GM21619 (cell line): ENCODE measurements around the gene STT3B.
"Not testable (repeated sequence)": the region's sequence is repeated elsewhere in the genome, so short reads cannot be mapped to it uniquely, and the experiment has no call there.

Experiments used
- ATAC-seq: cut with Tn5 transposase; IDR thresholded peaks from one replicate; pipeline ENCODE4 v1.9.1; 2021; ENCODE audit not compliant: unreplicated experiment

Gene STT3B

GRCh38 chr3:31590650-31591049, 57.9 kb downstream of the STT3B start:
- ATAC-seq, result no peak

- ATAC-seq, result no peak
Observed at GRCh38 chr3:31592764-31593163, 60.0 kb downstream of the STT3B start.

GRCh38 chr3:31596176-31596575, 63.5 kb downstream of the STT3B start:
- ATAC-seq, result no peak

- no peak for ATAC-seq
Observed at GRCh38 chr3:31600431-31600830, 67.7 kb downstream of the STT3B start.

GRCh38 chr3:31605333-31605732, 72.6 kb downstream of the STT3B start:
- not testable (repeated sequence) for ATAC-seq

- ATAC-seq, result no peak
Observed at GRCh38 chr3:31606453-31606852, 73.7 kb downstream of the STT3B start.

- no peak for ATAC-seq
Observed at GRCh38 chr3:31610700-31611275, 78.1 kb downstream of the STT3B start.

GRCh38 chr3:31613177-31613576, 80.5 kb downstream of the STT3B start:
- no peak for ATAC-seq

GRCh38 chr3:31613654-31614053, 80.9 kb downstream of the STT3B start:
- ATAC-seq, result no peak

GRCh38 chr3:31614162-31614921, 81.6 kb downstream of the STT3B start:
- ATAC-seq, result no peak

- ATAC-seq, result no peak
Observed at GRCh38 chr3:31615071-31615875, 82.5 kb downstream of the STT3B start.

- ATAC-seq, result no peak
Observed at GRCh38 chr3:31616711-31617110, 84.0 kb downstream of the STT3B start.

- no peak for ATAC-seq
Observed at GRCh38 chr3:31620656-31621055, 87.9 kb downstream of the STT3B start.

- no peak for ATAC-seq
Observed at GRCh38 chr3:31621314-31621713, 88.6 kb downstream of the STT3B start.

GRCh38 chr3:31622636-31623288, 90.0 kb downstream of the STT3B start:
- ATAC-seq, result peak; percentile 63

- ATAC-seq, result peak; percentile 48
Observed at GRCh38 chr3:31624083-31624709, 91.5 kb downstream of the STT3B start.

GRCh38 chr3:31625358-31625757, 92.6 kb downstream of the STT3B start:
- no peak for ATAC-seq

- ATAC-seq, result no peak
Observed at GRCh38 chr3:31629054-31629453, 96.3 kb downstream of the STT3B start.

- no peak for ATAC-seq
Observed at GRCh38 chr3:31634476-31634875, 101.8 kb downstream of the STT3B start.

- no peak for ATAC-seq
Observed at GRCh38 chr3:31635545-31635944, 102.8 kb downstream of the STT3B start.

- ATAC-seq, result no peak
Observed at GRCh38 chr3:31636049-31636448, 103.3 kb downstream of the STT3B start.
